DMS79 (cell line): ENCODE results near the gene GID8.

Experiments
- DNase-seq: peaks from one replicate; lab custom pipeline; 2025; lab: John Stamatoyannopoulos, UW

Gene GID8

DNA sequence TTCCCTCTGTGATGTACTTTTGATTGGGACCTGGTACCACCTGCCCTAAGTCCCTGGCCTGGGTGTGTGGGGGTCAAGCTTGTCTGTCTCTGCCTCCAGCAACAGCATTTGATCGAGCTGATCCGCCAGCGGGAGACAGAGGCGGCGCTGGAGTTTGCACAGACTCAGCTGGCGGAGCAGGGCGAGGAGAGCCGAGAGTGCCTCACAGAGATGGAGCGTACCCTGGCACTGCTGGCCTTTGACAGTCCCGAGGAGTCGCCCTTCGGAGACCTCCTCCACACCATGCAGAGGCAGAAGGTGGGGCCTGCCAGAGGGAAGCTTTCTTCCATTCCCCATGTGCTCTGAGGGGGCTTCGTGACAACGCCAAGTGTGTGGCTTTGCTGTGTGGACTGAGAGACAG is 5.4 kb downstream of the GID8 start:
- no peak for DNase-seq

DNA sequence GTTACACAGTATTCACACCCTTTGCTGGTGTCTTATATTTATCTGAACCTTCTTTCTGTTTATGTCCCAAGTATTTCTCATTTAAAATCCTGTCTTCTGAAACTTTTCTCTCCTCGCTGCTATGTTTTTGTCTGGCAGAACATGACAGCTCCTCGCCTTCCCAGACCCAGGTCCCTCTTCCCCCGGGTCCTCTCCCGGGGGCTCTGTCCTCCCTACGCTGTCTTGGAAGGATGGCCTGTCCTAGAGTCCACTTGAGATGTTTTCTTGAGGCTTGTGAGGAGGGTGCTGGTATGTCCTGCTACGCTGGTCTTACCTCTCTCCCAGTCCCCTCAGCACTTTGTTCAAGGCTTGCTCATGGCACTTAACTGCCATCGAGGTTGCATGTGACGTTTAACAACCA is 6.2 kb downstream of the GID8 start:
- no peak for DNase-seq

DNA sequence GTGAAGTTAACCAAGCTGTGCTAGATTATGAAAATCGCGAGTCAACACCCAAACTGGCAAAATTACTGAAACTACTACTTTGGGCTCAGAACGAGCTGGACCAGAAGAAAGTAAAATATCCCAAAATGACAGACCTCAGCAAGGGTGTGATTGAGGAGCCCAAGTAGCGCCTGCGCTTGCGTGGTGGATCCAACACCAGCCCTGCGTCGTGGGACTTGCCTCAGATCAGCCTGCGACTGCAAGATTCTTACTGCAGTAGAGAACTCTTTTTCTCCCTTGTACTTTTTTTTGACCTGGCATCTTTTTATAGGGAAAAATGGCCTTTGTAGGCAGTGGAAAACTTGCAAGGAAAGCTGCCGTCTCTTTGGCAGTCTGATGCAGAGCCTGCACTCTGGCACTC is 6.8 kb downstream of the GID8 start:
- no peak for DNase-seq

DNA sequence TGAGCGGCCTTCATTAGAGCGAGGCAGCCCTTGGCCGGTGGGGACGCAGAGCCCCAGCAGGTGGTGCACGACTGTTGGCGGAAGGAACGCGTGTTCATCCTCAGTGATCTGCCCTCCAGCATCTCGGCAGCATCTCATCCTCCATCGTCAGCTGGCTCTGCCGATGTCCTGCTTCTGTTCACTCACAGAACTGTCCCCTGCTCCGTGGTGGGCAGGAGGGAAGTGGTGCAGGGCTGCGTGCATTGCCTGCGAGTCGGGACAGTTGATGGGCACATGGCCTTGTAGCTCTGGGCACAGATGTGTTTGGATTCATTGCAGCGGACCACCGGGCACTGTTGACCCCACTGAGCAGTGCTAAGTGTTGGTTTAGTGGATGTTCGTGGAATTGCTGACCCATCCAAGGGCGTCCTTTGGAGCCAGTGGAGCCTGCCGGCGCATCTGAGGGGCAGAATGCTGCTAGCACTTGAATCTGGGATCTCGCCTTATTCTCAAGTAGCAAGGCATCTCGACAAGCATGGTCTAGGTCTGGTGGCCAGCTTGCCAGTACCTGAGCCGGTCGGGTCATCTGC is 7.9 kb downstream of the GID8 start:
- no peak for DNase-seq

DNA sequence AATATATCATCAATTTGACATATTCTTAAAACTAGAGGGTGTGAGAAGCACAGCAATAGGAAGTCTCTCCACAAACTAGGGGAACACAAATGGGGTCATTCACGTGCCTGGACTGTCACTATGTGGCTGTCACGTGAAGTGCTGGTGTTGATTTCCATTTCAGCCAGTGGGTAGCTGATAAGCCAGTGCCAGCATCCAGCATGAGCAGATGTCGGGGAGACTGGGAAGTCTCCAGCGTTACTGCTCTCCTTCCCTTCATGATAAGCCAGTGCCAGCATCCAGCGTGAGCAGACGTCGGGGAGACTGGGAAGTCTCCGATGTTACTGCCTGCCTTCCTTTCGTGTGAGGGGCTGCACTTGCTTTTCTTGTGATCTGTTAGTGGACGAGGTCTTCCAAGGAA is 9.0 kb downstream of the GID8 start:
- DNase-seq: no peak

DNA sequence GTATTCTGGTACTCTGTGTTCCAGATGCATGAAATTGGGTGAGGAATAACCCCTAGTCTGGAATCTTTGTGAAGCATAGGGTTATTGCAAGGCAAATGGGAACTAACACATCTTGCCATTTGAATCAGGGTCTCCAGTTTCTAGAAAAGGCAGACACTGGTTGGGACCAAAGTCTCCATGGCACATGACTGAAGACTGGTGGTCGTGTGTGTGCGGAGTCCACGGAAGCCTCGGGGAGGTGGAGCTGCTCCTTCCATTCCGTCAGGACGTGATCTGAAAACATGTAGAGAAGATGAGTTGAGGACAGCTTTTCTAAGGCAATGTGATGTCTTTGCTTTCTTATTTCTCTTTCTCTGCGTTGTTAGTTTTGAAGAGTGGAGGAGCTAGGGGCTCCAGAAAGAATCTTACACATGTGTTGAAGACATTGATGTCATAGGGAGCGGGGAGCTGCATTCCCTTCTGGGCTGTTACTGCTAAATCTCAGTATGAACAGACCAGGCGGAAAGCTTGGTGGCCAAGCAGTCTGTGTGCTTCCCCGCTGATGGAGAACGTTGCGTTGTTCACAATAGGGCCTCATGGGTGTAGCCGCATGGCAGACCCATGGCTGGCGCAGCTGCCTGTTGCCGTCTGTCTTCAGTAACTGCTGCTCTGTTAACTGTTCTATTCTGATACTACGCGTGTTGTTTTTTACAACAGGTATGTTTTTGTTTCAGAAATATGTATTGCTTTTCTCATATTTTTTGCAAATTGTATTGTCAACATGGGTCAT is 9.8 kb downstream of the GID8 start:
- DNase-seq: no peak

DNA sequence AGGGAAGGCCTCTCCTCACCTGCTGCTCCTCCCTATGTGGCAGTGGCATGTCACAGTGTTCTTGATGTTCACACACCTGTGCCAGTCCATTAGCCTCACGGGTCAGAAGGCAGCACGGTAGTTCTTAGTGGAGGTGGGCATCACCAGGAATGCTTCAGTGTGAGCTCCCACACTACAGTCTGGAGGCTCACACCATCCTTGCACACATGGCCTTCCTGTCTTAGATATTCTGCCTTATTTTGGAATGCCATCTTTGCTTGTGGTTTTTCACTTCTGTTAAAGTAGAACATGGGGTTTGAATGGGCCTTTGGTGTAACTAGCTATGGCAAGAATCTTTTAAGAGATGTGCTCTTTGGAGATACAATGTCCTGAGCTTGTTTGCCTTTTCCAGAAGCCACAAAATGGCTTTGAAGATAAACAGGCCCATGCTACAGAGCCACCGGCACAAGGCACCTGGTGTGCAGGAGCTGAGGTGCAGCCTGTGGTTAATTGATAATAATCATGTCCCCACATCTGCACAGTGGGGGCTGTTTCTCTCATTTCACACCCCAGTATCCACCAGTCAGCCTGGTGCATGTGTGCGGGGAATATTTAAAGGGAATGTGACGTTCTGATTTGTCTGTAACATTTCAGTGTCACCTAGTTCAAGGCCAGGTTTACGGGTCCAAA is 11.3 kb downstream of the GID8 start:
- DNase-seq: no peak

DNA sequence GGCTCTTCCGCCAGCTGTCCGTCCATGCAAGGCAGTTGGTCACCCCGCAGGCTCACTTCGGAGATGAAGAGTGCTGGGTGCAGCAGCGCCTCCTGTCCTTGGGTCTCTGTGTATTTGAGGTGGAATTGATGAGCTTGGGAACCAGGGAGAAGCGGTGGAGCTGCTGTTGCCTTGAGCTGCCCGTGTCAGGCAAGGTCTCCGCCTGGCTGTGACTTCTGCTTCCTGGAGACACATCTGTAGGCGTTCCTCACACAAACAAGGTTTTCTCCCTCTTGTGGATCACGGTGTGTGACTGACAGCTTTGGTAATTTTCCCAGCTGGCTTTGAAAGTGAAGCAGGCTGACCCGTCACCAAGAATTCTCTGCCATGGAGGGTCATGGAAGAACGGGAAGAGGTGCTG is 12.0 kb downstream of the GID8 start:
- DNase-seq: no peak

DNA sequence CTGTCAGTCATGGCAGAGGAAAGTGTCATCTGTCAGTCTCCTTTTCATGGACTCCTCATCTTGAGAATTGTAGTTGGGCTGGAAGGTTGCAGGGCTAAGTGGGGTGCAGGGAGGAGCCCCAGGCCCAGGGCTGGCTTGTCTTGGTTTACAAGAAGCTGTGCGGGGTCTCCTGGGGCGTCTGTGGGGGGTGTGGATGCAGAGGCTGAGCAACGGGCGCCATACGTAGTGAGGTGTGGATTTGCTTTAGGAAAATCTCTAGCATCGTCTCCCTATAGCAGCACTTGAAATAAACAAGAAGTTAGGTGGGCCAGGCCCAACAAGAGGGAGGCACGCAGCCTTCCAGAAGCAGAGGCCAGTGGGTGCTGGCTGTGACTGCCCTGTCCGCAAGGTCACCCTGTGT is 12.8 kb downstream of the GID8 start:
- no peak for DNase-seq

DNA sequence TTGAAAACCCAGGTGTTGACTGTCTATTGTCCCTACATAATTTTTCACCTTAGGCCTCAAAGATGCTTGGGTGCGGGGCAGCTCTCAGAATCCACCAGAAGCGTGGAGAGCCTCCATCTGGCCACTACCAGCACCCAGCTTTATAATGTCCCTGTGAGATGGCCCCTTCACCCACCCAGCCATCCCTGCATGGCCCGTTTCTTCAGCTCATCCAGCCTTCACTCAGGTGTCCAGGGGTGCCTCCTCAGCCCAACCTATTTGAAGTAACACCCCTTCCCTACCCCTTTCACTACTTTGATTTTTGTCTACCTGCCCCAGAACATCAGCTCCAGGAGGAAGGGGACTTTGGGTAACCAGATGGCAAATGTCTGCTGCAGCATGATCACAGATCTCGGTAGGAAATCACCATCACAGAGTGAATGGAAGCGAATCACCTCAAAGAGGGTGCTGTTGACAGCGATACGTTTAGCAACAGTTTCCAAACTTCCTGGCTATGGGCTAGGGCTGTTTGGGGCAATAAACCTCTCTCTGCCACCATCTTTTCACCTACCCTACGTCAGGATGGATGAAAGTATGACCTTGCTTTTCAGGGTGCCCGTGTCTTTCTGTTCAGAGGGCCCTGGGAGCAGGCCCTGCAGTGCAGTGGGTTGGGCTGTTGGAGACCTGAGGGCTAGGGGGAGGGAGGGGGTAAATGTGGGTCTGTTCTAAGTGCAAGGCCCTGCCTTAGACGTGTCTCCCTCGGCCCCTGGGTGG is 13.4 kb downstream of the GID8 start:
- DNase-seq: no peak

DNA sequence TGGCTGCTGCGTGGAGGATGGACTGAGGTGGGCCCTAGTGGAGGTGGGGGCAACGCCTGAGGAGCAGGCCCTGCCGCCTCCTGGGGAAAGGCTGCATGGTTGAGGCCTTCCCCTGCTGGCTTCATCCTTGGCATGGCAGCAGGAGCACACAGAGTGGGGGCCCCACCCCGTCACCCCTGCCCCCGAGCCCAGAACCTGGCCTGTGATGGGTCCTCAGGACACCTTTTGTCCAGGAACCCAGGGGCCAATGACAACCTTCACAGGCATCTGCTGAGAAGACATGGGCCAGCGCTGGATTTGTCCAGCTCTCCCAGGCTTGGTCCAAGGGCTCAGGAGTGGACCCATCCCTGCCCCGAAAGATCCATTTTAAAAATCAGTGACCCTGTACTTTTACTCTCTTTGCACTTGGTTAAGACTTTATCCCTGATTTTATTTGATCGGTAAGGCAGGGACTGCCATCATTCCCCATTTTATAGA is 14.0 kb downstream of the GID8 start:
- DNase-seq: no peak

DNA sequence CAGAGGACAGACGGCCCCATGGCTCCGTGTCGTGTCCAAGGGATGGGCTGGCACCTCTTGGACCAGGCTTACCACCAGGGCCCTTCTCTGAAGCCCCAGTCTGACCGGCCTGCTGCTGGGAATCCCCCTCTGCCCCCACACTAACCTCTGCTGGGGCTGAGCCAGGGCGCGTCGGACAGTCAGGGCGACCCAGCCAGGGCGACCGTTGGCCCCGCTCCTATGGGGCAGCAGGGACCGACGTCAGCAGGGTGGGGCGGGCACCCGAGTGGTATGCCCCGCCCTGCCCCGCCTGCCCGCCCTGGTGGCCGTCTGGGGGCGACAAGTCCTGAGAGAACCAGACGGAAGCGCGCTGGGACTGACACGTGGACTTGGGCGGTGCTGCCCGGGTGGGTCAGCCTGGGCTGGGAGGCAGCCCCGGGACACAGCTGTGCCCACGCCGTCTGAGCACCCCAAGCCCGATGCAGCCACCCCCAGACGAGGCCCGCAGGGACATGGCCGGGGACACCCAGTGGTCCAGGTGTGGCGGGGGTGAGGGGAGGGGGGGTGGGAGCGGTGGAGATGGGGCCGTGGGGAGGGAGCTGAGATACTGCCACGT is 14.5 kb downstream of the GID8 start, which contains the start of gene SLC17A9:
Gene SLC17A9, plus strand, starts transcription at position 337 of the 595 bp plus-strand sequence. Its CDS starts 122 bp downstream, at position 459.
- no peak for DNase-seq

DNA sequence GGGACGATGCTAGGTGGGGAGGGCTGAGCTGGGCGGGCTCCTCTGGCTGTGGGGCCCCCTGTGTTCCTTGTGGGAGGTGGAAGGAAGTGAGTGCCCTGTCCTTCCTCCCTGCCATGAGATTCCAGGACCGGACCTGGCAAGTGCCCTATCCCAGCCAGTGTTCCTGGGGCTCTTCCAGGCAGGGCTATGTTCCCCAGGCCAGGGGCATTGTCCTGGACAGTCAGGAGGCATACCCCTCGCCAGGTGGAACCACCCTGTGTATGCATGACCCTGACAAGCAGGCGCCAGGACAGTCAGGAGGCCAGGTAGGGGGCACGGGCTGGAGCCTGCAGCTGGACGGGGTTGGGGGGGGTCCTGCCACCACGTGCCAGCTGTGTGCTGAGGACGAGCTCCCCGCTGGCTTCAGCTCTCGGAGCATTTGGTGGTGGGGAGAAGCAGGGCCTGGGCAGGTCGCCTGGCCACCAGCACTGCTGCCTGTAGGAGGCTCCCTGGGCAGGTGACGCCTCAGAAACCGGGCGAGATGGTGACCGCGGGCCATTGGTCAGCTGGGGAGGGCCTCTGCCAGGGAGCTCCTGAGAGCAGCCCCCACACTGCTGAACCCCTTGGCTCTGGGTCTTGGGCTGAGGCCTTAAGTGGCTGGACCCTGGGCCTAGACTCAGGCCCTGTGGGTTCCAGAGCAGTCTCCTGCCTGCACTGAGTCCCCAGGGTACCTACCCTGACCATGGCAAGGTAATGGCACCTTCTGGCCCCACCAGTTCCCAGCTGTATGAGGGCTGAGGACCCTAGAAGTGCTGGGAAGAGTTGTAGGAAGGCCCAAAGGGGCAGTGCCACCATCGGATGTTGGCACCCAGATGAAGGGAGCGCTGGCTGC is 15.3 kb downstream of the GID8 start:
- DNase-seq: no peak

DNA sequence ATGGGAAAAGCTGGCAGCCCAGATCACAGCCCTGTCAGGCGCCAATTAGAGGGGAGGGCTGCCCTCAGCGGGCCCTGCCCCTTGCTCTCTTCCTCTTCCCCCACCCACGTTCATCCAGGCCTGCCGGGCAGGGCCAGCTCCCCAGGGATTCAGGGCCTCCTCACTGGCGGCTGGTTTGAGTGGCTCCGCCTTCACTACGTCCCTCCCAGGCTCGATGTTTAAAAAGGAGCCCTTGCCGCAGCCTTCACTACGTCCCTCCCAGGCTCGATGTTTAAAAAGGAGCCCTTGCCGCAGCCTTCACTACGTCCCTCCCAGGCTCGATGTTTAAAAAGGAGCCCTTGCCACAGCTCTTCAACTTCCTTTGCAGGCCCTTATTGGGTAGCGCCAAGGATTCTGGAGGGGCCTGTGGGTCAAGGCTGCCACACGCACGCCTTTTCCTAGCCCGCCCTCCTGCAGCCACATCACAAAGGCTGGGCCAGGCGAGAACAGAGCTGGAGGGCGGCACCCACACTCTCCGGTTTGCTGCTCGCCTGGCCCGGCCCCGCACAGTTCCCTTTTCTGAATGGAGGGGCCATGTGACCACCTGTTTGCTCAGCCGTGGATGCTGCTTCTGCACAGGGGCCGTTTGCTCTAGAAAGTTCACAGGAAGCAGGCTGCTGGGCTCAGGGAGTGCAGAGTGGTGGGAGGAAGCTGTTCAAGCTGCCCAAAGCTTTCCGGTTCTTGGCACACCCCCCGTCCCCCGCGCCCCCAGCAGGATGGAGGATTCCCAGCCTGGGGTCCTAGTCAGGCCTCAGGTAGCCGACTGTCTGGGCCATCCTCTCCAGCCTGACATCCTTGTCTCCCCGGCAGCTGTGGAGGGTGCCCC is 16.1 kb downstream of the GID8 start:
- peak; percentile 80 for DNase-seq

DNA sequence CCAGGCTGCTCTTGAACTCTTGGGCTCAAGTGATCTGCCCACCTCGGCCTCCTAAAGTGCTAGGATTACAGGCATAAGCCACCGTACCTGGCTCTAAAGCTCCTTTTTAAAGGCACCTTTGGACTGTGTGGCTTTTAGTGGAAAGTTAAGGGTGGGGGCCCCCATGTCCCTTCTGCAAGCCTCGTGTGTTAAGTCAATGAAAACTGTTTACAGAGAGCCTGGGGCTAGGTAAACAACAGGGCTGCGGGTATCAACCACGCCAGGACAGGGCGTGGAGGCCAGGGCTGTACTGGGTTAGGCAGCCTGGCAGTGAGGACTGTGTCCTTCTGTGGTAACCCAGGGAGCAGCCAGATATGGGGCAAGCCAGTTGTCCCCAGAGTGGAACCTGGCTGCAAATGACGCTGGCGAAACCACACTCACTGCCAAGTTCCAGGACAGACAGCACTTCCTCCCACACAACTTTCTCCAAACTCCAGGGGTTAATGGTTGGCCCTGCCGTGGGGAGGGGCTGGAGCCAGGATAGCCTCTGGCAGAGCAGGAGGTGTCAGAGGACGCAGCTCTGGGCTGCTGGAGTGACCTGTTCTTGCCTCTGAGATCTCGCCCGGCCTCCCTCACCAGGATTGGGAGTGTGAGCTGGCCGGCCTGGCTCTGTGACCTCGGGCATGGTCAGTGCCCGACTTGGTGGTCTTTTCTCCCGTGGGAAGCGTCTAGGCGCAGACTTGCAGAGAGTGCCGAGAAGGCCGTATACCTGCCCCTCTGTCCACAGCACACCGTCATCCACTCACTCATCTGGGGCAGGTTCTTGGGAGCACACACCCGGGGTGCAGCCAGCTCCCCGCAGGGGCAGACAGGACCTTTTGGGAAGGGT is 17.8 kb downstream of the GID8 start:
- DNase-seq: no peak

DNA sequence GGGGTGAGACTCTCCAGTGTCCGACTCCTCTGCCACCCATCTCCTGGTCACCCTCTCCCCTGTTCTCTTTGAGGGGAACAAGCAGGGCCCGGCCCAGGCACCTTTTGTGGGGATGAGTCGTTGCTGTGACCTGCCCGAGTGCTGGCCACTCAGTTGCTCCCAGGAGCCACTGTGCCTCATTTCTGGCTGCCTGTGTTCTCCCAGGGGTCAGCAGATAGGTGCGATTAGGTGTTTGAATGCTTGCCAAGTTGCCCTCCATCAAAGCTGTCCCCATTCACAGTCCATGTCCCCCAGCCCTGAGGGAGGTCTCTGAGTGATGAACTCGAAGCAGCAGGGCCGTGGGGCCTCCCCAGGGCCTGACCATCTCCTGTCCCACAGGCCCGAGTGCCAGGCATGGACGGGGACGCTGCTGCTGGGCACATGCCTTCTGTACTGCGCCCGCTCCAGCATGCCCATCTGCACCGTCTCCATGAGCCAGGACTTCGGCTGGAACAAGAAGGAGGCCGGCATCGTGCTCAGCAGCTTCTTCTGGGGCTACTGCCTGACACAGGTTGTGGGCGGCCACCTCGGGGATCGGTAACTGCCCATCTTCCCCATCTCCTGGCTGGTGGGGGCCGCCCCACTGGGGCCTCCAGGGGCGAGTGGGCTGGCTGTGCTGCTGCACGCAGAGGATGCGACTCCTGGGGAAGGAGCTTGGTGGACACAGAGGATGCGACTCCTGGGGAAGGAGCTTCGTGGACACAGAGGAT is 18.6 kb downstream of the GID8 start:
- no peak for DNase-seq

DNA sequence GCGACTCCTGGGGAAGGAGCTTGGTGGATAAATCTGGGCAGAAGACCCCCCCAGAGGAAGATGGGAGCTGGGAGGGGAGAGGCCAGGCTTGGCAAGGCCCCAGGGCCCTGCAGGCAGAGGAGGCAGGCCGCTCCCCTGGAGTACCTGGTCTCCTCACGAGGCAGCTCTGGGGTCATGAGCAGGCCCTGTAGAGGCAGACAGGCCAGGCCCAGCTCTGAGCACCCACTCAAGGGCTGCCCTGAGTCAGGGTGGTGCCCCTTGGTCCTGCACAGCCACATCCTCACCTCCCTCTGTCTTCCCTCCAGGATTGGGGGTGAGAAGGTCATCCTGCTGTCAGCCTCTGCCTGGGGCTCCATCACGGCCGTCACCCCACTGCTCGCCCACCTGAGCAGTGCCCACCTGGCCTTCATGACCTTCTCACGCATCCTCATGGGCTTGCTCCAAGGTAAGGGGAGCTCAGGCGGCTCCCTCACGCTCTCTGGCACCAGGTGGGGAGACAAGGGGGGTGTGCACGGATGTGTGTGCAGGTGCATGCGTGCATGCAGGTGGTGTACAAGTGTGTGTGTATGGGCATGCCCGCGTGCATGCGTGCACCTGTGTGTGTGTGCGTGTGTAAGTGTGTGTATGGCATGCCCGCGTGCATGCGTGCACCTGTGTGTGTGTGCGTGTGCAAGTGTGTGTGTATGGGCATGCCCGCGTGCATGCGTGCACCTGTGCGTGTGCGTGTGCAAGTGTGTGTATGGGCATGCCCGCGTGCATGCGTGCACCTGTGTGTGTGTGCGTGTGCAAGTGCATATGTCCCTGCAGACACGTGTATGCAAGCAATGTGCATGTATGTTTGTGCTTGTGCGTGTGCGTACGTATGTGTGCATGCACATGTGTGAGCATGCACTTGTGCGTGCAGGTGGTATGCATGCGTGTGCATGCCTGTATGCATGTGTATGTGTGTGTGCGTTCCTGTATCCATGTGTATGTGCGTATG is 19.5 kb downstream of the GID8 start:
- DNase-seq: no peak
